K562 (cell line): ENCODE measurements around the gene CFL1. TPM values are rescaled to one million over a fixed set of nuclear protein-coding genes. Genes with fewer than 3 reads are reported as not detected.

Experiments used
- CAMTA2 ChIP-seq: fragments of 250-450 bp; sonication (Bioruptor Pico); conservative IDR thresholded peaks from 2 replicates; pipeline ENCODE4 v1.5.1; 2022
- CBX3 ChIP-seq, 2 experiments: IDR thresholded peaks; 1 replicate in 1 of 2; 2 replicates in 1 of 2; pipeline ENCODE4 v1.6.1; 2012; ENCODE audit warnings: inconsistent platforms in 2 of 2, low read length in 2 of 2, borderline replicate concordance in 1 of 2, control low read depth in 1 of 2
- EGR1 ChIP-seq: fragments of 450-650 bp; conservative IDR thresholded peaks from 2 replicates; pipeline ENCODE4 v1.6.1; 2017; ENCODE audit warnings: mild to moderate bottlenecking
- GATA2 ChIP-seq: sonication (generic); formaldehyde crosslinking; IDR thresholded peaks from 2 replicates; pipeline ENCODE4 v1.4.0; 2020; ENCODE audit warnings: mild to moderate bottlenecking, missing genetic modification reagents
- GATAD2A ChIP-seq: fragments of 450-650 bp; IDR thresholded peaks from 2 replicates; pipeline ENCODE4 v1.6.1; 2017
- REST ChIP-seq, 2 experiments: fragments of 450-650 bp; formaldehyde crosslinking in 1 of 2; IDR thresholded peaks; 2 replicates each; pipeline versions ENCODE4 v1.4.0 to v1.6.1; 2014 to 2020; ENCODE audit warnings: mild to moderate bottlenecking in 2 of 2, borderline replicate concordance in 1 of 2, low read depth in 1 of 2
- ZFPM2 ChIP-seq: fragments of 250-450 bp; sonication (Bioruptor Pico); IDR thresholded peaks from 2 replicates; pipeline ENCODE4 v1.5.1; 2022; ENCODE audit warnings: mild to moderate bottlenecking
- ZNF239 ChIP-seq: fragments of 250-450 bp; sonication (Bioruptor Pico); IDR thresholded peaks from 2 replicates; pipeline ENCODE4 v1.4.0; 2020; ENCODE audit warnings: mild to moderate bottlenecking
- polyA plus RNA-seq, 8 experiments: library from polyadenylated mRNA; depleted of rRNA in 4 of 8; stranded (reverse) in 5 of 8; unstranded in 3 of 8; fragments of >200 nt; fragmentation: Nextera tagmentation in 2 of 8; fragmentation: Illumina TruSeq in 1 of 8; extraction: Ambion mirVana in 2 of 8; extraction: Trizol in 1 of 8; gene quantifications; 2 replicates each; pipeline versions ENCODE4 v1.2.1 to v1.2.3, GENCODE V29; 2011 to 2014; ENCODE audit warnings: inconsistent platforms in 1 of 8, missing spikeins in 1 of 8
- total RNA-seq, 7 experiments: library from RNA; depleted of rRNA in 6 of 7; stranded (reverse); fragments of >200 nt in 6 of 7; fragmentation: Illumina TruSeq in 2 of 7; extraction: Trizol in 2 of 7; gene quantifications; 2 replicates each; pipeline versions ENCODE4 v1.2.1 to v1.2.3, GENCODE V29; 2011 to 2021; ENCODE audit warnings: low replicate concordance in 1 of 7
- TF ChIP-seq, protein P1 (sequence below), 2 experiments: fragments of 450-650 bp in 1 of 2; sonication (generic) in 1 of 2; formaldehyde crosslinking; conservative IDR thresholded peaks; 2 replicates each; pipeline versions ENCODE4 v1.4.0 to v1.8.1; 2020 to 2022; ENCODE audit warnings: mild to moderate bottlenecking in 1 of 2, missing genetic modification reagents in 1 of 2
- TF ChIP-seq, protein P2 (sequence below): fragments of 450-650 bp; IDR thresholded peaks from 2 replicates; pipeline ENCODE4 v1.7.0; 2016; ENCODE audit warnings: borderline replicate concordance

CFL1 gene
- total and polyA plus RNA-seq, 9 of the 15 experiments (the other 6 are each of a cell fraction or from before 2014, with no cell fraction given) = 105 to 1,101 (median 859) TPM

DNA sequence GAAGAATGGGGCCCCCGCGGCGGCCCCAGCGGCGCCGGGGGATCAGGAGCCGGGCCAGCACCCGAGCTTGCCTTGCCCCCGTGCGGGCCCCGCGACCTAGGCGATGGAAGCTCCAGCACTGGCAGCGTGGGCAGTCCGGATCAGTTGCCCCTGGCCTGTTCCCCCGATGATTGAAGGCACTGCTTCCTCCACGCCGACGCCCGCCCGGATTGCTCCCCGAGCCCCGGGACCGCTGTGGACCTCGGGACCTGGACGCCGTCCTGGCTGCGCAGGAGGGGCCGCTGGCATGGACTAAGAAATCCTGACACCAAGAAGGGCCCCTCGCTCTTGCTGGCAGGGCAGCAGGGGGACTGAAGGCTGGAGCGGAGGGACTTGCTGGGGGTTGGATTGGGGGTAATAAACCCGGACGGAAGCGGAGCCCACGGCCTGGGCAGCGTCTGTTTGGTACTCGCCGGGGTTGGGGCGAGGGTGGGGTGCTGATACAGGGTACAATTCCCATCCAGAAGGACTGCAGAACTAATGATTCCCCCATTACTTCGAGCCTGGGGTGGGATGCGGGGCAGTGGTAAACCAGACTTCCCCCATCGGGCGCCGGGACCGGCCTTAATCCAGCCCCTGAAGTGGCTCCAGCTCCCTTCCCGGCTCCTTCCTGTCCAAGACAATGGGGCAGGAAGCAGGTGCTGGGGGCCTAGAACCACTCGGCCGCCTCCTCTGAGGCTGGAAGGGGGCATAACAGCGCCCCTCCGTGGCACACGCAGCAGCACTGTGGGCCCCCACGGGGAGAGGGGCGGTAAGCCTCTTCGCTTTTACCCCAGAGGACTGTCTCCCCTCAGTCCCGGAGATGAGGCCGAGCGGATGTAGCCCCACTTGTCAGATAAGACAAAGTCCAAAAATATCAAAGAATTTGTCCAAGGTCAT is 33.5 kb upstream of the CFL1 start (continued):
- peak; percentile 27; the same call in 1 of the 2 replicates for TF ChIP-seq REST (IDR thresholded peaks at IDR 0.05; ENCODE audit: borderline replicate concordance)
- no peak for TF ChIP-seq REST (CRISPR knock-in tag; IDR thresholded peaks at IDR 0.05; ENCODE audit: low read depth)
- TF ChIP-seq CBX3 (IDR thresholded peaks at IDR 0.05; ENCODE audit: borderline replicate concordance in 1 of 2, low read length in 2 of 2) = no peak
- TF ChIP-seq CAMTA2 (CRISPR knock-in tag) = 0 out of 2 replicates have a peak, but pooled peaks have one; percentile 57
- TF ChIP-seq, protein P1, sequence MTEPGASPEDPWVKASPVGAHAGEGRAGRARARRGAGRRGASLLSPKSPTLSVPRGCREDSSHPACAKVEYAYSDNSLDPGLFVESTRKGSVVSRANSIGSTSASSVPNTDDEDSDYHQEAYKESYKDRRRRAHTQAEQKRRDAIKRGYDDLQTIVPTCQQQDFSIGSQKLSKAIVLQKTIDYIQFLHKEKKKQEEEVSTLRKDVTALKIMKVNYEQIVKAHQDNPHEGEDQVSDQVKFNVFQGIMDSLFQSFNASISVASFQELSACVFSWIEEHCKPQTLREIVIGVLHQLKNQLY (CRISPR knock-in tag; conservative IDR thresholded peaks at IDR 0.05) = no peak
- TF ChIP-seq GATAD2A = 0 out of 2 replicates have a peak, but pooled peaks have one; percentile 17
- no peak for TF ChIP-seq ZNF239 (CRISPR knock-in tag)
- TF ChIP-seq GATA2 (CRISPR knock-in tag) = no peak
- TF ChIP-seq ZFPM2 (CRISPR knock-in tag) = no peak
- TF ChIP-seq, protein P2, sequence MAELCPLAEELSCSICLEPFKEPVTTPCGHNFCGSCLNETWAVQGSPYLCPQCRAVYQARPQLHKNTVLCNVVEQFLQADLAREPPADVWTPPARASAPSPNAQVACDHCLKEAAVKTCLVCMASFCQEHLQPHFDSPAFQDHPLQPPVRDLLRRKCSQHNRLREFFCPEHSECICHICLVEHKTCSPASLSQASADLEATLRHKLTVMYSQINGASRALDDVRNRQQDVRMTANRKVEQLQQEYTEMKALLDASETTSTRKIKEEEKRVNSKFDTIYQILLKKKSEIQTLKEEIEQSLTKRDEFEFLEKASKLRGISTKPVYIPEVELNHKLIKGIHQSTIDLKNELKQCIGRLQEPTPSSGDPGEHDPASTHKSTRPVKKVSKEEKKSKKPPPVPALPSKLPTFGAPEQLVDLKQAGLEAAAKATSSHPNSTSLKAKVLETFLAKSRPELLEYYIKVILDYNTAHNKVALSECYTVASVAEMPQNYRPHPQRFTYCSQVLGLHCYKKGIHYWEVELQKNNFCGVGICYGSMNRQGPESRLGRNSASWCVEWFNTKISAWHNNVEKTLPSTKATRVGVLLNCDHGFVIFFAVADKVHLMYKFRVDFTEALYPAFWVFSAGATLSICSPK = no peak
- 0 out of 2 replicates have a peak, but pooled peaks have one; percentile 7 for TF ChIP-seq EGR1
